Adrenal gland (tissue), 12 donors: ENCODE results near the gene IFITM5. TPM values are rescaled to one million over a fixed set of nuclear protein-coding genes. Genes with fewer than 3 reads are reported as not detected.
"Not testable (repeated sequence)": the region's sequence is repeated elsewhere in the genome, so short reads cannot be mapped to it uniquely, and the experiment has no call there.

Experiments used
- DNase-seq, 7 donors: peaks; one replicate each; pipeline ENCODE4 v3.0.0-alpha.2; 2019 to 2020
- H3K27ac ChIP-seq, 5 donors: fragments of 200-600 bp; sonication (generic) in 4 of 5; 1 replicate in 3 of 5; 2 replicates in 2 of 5; pipeline versions ENCODE4 v1.5.1 to v1.8.0; 2016 to 2020; ENCODE audit warnings: mild to moderate bottlenecking in 1 of 5
- H3K27me3 ChIP-seq: fragments of 200-600 bp; 2 replicates; pipeline ENCODE4 v1.8.0; 2021
- H3K36me3 ChIP-seq, 2 donors: fragments of 200-600 bp; replicated peaks in 1 of 2; 1 replicate in 1 of 2; 2 replicates in 1 of 2; pipeline versions ENCODE4 v1.5.1 to v1.8.0; 2018 to 2022
- H3K4me1 ChIP-seq, 2 donors: fragments of 200-600 bp; replicated peaks in 1 of 2; 1 replicate in 1 of 2; 2 replicates in 1 of 2; pipeline versions ENCODE4 v1.5.1 to v1.8.0; 2018 to 2021
- H3K4me3 ChIP-seq, 4 donors: fragments of 200-600 bp; sonication (generic) in 3 of 4; one replicate each; pipeline ENCODE4 v1.5.1; 2016 to 2018
- H3K9me3 ChIP-seq, 3 donors: fragments of 200-600 bp; sonication (generic) in 1 of 3; replicated peaks in 1 of 3; 1 replicate in 2 of 3; 2 replicates in 1 of 3; pipeline versions ENCODE4 v1.5.1 to v1.8.0; 2016 to 2021
- CTCF ChIP-seq, 6 experiments: fragments of 450-650 bp in 4 of 6; fragments of 200-600 bp in 2 of 6; sonication (generic) in 1 of 6; IDR thresholded peaks; 1 replicate in 5 of 6; 2 replicates in 1 of 6; pipeline versions ENCODE4 v1.5.1 to v1.8.0; 2016 to 2021; ENCODE audit warnings: antibody characterized with exemption in 6 of 6, mild to moderate bottlenecking in 2 of 6, moderate library complexity in 1 of 6
- POLR2A ChIP-seq, 2 donors: fragments of 450-650 bp; IDR thresholded peaks; one replicate each; pipeline ENCODE4 v1.6.1; 2017; ENCODE audit warnings: antibody characterized with exemption in 2 of 2, mild to moderate bottlenecking in 2 of 2, moderate library complexity in 1 of 2
- WGBS, 4 donors: extraction: QIAGEN DNeasy Blood & Tissue Kit in 2 of 4; methylation state at CpG; one replicate each; pipeline versions ENCODE4 v1.1.5 to v1.1.7; 2013 to 2017; 5-methylcytosine and 5-hydroxymethylcytosine counted together
- intact Hi-C, 2 donors: fragments of 100-400 bp; cut with DNase I; formaldehyde crosslinking; loops; one replicate each; pipeline versions ENCODE4 v1.14.1 to v1.15.0; 2022 to 2023
- polyA plus RNA-seq, 3 donors: library from polyadenylated mRNA; stranded (reverse); fragments of 200-250 nt in 2 of 3; fragments of 350-450 nt in 1 of 3; fragmentation: Illumina TruSeq in 1 of 3; extraction: RNeasy Lipid Tissue Mini Kit (QIAGEN cat#74804) in 1 of 3; gene quantifications; one replicate each; pipeline ENCODE4 v1.2.3, GENCODE V29; 2013 to 2014
- total RNA-seq, 9 donors: library from RNA; depleted of rRNA in 4 of 9; stranded (reverse); fragments of >200 nt in 4 of 9; fragments of 120-200 nt in 1 of 9; fragmentation: NEBNext Ultra II Directional in 1 of 9; extraction: Animal tissue kit (Norgen Biotek cat#: 25700) in 1 of 9; gene quantifications; one replicate each; pipeline versions ENCODE4 v1.1.0 to v1.2.4, GENCODE V29; 2013 to 2023
- donor health status: healthy with polysubstance abuse.
- donor health status: Bipolar disorder and iron deficiency.
- donor health status: DM: yes; HTN: yes; CAD: no.
- donor health status: DM: no; HTN: no; CAD: no.
- donor health status: DM: no; HTN: no; CAD: no.
- donor health status: DM: yes; HTN: yes; CAD: no.

Gene IFITM5
- total and polyA plus RNA-seq, 12 donors, result not detected

- Histone ChIP-seq H3K4me3 (no peak overlapping the region), H3K9me3 (no peaks in the 10 kb centered on the region), H3K36me3 (no peaks in the 10 kb centered on the region), H3K4me1 (peaks cover 15 to 26% of the 10 kb centered on the region in 2 donors), H3K27ac (peak overlapping the region in 4 of 5 donors; percentile 44 to 95 (median 87)), H3K27me3 (no peaks in the 10 kb centered on the region)
- TF ChIP-seq POLR2A (IDR thresholded peaks at IDR 0.05), result no peak
- TF ChIP-seq CTCF (IDR thresholded peaks at IDR 0.05), result no peak
- 77 to 84% (median 81%) methylated on average over 27 to 30 of the region's 30 CpGs for WGBS, 4 donors
- intact Hi-C loops, result no loop called here
- DNase-seq, result no peak
Observed at GRCh38 chr11:325796-326591, 26.7 kb upstream of the IFITM5 start.

GRCh38 chr11:324593-325517, 25.5 kb upstream of the IFITM5 start:
- H3K36me3 ChIP-seq, result not testable (repeated sequence)
- 60 to 64% (median 63%) methylated on average over 24 to 28 of the region's 34 CpGs for WGBS, 4 donors

GRCh38 chr11:324156-324555, 24.8 kb upstream of the IFITM5 start:
- intact Hi-C loops, result no loop called here
- Histone ChIP-seq H3K4me3 (no peak overlapping the region), H3K9me3 (no peaks in the 10 kb centered on the region), H3K27ac (peak overlapping the region in 2 of 5 donors; percentile 71 to 75), H3K4me1 (peaks cover 17 to 26% of the 10 kb centered on the region in 2 donors), H3K36me3 (no peaks in the 10 kb centered on the region), H3K27me3 (no peaks in the 10 kb centered on the region)
- no peak for DNase-seq
- TF ChIP-seq POLR2A (IDR thresholded peaks at IDR 0.05) (no peak), CTCF (IDR thresholded peaks at IDR 0.05) (no peak)
- WGBS, 4 donors, result 69 to 72% (median 71%) methylated on average over 11 of the region's 11 CpGs

More at GRCh38 chr11:324593-325517, 25.5 kb upstream of the IFITM5 start:
- H3K9me3 ChIP-seq, H3K27me3 ChIP-seq, DNase-seq, H3K4me3 ChIP-seq, intact Hi-C loops: not testable (repeated sequence)
- H3K27ac ChIP-seq, result peak overlapping the region in 3 of 5 donors; percentile 46 to 95 (median 90)
- H3K4me1 ChIP-seq, result peaks cover 17 to 26% of the 10 kb centered on the region in 2 donors

GRCh38 chr11:319888-320273, 20.6 kb upstream of the IFITM5 start:
- peak overlapping the region in 3 of 4 donors; percentile 34 to 90 (median 42) for H3K4me3 ChIP-seq
- H3K9me3 ChIP-seq, H3K4me1 ChIP-seq, H3K36me3 ChIP-seq, DNase-seq, intact Hi-C loops: not testable (repeated sequence)
- 9 to 30% (median 19%) methylated on average over 2 to 6 of the region's 10 CpGs; no CpG with 5 or more reads in 1 of the 4 donors for WGBS, 4 donors
- H3K27me3 ChIP-seq, result peaks cover 16% of the 10 kb centered on the region
- peak overlapping the region; percentile 87 to 100 (median 91) for H3K27ac ChIP-seq
